IPS-15b (cell line): ENCODE data around the gene HJURP.

Experiments
- H3K27me3 ChIP-seq: one replicate; pipeline ENCODE4 v1.6.1; 2013; ENCODE audit warnings: low read length; ENCODE audit not compliant: control insufficient read depth, insufficient read depth
- H3K36me3 ChIP-seq: one replicate; pipeline ENCODE4 v1.6.1; 2013; ENCODE audit warnings: low read length; ENCODE audit not compliant: control insufficient read depth, insufficient read depth
- H3K4me1 ChIP-seq: one replicate; pipeline ENCODE4 v1.6.1; 2013; ENCODE audit warnings: mild to moderate bottlenecking, low read length; ENCODE audit not compliant: control insufficient read depth, insufficient read depth
- H3K4me3 ChIP-seq: one replicate; pipeline ENCODE4 v1.5.1; 2013; ENCODE audit warnings: low read depth, low read length
- H3K9ac ChIP-seq: one replicate; pipeline ENCODE4 v1.6.1; 2013; ENCODE audit warnings: low read depth, mild to moderate bottlenecking, low read length
- H3K9me3 ChIP-seq: one replicate; pipeline ENCODE4 v1.6.1; 2013; ENCODE audit warnings: mild to moderate bottlenecking, low read length; ENCODE audit not compliant: control insufficient read depth, insufficient read depth

The HJURP gene

DNA sequence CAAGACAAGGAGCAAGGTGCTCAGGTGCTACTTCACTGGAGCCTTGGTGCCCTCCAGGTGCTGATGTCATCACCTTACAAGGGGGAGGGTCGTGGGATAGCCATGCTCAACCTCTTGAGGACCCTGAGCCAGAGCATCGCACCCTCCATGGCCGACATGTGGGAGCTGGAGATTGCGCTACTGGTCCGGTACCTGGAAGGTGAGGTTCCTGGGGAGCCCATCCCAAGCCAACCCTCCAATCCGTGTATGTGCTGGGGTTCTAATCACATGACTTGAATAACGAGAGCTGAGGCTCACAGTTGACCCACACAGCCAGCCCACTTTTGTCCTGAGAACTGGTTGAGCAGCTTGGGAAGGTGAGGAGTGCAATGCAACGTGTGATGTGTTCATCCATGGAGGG lies 50.3 kb downstream of the HJURP start:
- no peaks in the 10 kb centered on the region for H3K36me3 ChIP-seq
- no peaks in the 10 kb centered on the region for H3K27me3 ChIP-seq
- no peak overlapping the region for H3K9ac ChIP-seq
- H3K9me3 ChIP-seq = no peaks in the 10 kb centered on the region
- H3K4me3 ChIP-seq = no peak overlapping the region
- no peaks in the 10 kb centered on the region for H3K4me1 ChIP-seq

DNA sequence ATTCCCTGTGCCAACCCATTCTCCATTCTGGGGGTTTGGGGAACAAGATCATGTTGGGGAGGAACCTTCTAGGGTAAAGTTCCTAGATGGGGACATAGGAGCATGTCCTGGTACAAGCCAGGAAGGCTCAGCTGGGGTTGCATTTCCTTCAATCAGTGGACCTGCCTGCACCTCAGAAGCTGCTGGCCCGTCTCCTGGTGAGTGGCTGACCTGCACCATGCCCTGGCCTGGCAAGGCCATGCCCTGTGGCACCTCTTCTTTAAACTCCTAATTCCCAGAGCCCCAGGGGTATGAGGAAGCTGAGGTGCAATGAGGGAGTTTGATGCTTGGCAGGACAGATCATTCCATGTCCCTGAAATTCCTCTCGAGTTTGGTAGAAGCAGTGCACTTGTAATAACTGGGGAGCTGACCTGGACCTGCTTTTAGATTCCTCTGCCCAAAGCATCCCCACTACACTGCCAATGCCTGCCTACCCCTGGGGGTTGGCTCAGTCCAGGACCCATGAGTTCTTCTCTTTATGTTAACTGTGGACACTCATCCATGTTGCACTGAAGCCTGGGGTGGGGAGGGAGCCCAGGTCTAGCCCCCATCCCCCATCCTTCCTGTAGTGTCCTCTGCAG lies 50.9 kb downstream of the HJURP start:
- no peaks in the 10 kb centered on the region for H3K4me1 ChIP-seq
- H3K27me3 ChIP-seq = no peaks in the 10 kb centered on the region
- H3K9ac ChIP-seq = no peak overlapping the region
- H3K4me3 ChIP-seq = no peak overlapping the region
- H3K36me3 ChIP-seq = no peaks in the 10 kb centered on the region
- H3K9me3 ChIP-seq = no peaks in the 10 kb centered on the region

DNA sequence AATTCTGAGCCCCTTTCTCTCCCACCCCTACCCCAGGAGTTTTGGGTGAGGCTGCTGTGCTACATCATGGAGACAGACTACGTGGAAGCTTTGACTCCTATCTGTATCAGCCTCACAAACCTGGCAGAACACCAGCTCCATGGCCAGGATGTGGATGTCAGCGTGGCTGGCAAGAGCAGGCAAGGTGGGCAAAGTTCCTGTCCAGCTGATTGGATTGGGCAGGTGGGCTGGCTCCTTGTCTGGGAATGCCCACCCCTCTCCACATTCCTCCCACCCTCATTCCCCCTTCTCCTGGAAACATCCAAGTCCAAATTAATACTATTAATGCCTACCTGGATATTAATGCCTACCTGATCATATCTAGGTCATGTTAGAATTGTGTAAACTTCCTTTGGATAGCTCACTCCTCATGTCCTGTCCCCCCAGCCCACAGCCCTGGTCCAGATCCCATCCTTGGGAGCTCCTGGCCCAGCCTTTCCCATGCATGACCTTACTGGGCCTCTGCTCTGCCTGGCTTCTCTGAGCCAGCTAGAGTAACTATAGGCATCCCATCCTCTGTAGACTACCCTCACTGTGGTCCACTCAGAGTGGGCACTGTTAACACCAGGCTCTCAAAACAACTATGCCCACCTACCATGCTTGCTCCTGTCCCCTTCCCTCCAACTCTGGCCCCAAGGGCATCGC lies 52.1 kb downstream of the HJURP start:
- no peak overlapping the region for H3K9ac ChIP-seq
- H3K27me3 ChIP-seq = no peaks in the 10 kb centered on the region
- no peaks in the 10 kb centered on the region for H3K36me3 ChIP-seq
- H3K9me3 ChIP-seq = no peaks in the 10 kb centered on the region
- no peak overlapping the region for H3K4me3 ChIP-seq
- no peaks in the 10 kb centered on the region for H3K4me1 ChIP-seq

DNA sequence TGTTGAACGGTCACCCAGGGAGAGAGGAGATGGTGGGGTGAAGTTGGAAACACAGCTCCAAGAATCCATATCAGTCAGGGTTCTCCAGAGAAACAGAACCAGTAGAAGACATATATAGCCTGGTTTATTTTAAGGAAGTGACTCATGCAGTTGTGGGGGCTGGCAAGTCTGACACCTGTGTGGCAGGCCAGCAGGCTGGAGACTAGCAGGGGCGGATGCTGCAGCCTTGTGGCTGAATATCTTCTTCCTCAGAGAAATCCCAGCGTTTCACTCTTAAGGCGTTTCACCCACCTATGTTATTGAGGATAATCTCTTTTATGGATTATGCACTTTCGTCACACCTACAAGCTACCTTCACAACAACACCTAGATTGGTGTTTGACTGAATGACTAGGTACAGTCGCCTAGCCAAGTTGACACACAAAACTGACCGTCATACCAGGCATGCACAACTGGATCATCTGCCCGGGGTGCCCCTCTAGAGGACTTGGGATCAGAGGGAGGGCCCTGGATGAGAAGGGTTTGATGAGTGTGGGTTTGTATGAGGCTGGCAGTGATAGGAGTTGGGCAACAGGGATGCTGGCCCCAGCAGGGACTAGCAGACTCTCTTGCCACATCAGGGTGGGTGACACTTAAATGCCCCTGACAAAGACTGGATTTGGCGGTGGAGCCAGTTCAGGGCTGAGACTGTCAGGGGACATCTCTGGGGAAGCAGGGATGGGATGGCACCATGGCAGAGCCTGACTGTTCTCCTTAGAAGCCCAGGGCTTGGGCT lies 52.8 kb downstream of the HJURP start:
- Histone ChIP-seq H3K9me3 (no peaks in the 10 kb centered on the region), H3K9ac (no peak overlapping the region), H3K27me3 (no peaks in the 10 kb centered on the region), H3K4me1 (no peaks in the 10 kb centered on the region), H3K4me3 (no peak overlapping the region), H3K36me3 (no peaks in the 10 kb centered on the region)

DNA sequence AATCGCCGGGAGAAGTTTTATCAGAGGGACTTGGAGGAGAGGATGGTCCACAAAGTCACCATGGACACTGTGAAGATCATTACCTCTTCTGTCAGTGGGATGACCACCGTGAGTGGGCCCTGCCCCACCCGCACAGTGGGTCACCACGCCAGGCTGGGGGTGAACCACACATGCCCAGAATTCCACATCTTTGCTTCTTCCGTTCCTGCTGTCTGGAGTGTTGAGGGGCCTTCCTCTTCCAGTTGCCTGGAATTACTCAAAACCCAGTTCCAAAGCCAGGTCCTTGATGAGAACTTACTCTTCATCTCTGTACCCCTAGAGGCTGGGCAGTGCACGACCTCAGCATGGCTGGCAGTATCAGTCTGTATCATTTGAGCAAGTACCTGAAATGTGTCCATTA lies 54.1 kb downstream of the HJURP start:
- H3K9me3 ChIP-seq = no peaks in the 10 kb centered on the region
- no peaks in the 10 kb centered on the region for H3K36me3 ChIP-seq
- no peaks in the 10 kb centered on the region for H3K27me3 ChIP-seq
- H3K9ac ChIP-seq = no peak overlapping the region
- H3K4me1 ChIP-seq = no peaks in the 10 kb centered on the region
- no peak overlapping the region for H3K4me3 ChIP-seq

DNA sequence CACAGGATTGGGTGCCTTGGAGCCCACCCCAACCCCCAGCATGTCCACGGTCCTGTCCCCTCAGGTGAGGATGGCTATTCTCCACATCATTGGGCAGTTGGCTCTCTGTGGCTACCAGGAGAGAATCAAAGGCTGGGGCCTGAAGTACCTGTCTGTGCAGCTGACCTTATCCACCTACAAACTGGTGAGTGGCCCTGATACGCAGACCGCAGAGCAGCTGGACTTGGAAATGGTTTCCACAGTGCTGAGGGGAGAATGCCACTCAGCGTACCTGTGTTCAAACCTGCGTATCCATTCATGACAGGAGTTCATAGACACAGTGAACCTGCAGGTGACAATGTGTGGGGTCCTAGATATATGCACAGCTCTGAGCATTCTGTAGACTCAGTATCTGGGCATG lies 54.6 kb downstream of the HJURP start:
- Histone ChIP-seq H3K4me1 (no peaks in the 10 kb centered on the region), H3K9me3 (no peaks in the 10 kb centered on the region), H3K4me3 (no peak overlapping the region), H3K27me3 (no peaks in the 10 kb centered on the region), H3K9ac (no peak overlapping the region), H3K36me3 (no peaks in the 10 kb centered on the region)

DNA sequence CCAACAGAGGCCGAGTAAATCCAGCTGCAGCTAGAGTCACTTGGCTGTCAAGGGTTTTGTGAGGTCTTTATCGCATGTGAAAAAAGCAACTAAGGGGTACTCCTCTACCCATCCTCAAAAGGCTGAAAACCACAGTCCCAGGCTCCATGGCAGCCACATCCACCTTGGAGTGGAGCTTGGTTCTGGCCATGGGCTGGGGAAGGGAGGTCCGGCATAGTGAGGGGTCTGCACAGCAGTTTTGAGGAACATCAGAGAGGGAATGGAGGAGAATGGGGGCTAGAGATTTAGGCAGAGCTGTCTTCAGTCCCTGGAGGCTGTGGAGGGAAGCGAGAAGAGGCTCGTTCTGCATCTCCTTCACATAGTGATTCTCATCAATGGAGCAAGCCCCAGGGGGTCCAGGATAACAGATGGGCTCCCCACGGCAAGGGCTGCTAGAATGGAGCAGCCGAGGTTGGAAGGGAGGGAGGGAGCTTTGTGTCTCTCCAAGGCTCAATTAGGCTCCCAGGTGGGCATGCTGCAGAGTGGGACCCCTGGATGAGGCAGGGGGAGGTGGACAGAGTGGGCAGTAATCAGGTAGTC lies 55.2 kb downstream of the HJURP start:
- Histone ChIP-seq H3K9ac (no peak overlapping the region), H3K9me3 (no peaks in the 10 kb centered on the region), H3K36me3 (no peaks in the 10 kb centered on the region), H3K27me3 (no peaks in the 10 kb centered on the region), H3K4me3 (no peak overlapping the region), H3K4me1 (no peaks in the 10 kb centered on the region)

DNA sequence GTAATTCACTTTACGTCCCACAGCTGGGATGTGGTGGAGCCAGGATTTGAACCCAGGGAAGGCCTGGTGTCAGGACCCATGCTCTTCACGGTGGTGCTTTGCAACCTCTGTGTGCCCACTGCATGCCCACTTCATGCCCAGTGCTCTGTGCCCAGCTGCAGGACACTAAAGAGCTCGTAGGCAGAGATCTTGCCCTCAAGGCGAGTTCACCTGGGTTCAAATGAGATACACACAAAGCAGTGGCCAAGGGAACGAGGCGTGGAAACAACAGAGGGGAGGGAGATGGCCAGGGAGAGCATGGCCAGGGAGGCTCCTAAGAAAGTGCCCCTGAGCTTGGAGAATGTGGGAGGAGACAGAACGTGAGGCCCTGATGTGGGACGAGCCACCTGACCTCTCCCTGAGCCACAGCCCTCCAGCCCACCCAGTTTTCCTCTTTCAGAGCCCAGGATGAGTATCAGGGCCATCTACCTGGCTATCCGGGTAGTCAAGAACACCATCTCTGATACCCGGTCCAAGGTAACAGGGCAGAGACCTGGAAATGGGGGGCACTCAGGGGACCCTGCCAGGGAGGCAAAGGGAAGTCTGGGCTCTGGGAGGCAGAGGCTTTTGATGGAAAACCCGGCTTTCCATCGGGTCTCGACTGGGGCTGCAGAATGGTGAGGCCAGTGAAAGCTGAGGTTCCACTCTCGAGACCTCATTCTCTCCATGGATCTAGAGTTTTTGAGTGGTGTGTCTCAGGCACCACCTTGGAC lies 55.8 kb downstream of the HJURP start:
- no peak overlapping the region for H3K4me3 ChIP-seq
- H3K36me3 ChIP-seq = no peaks in the 10 kb centered on the region
- H3K9ac ChIP-seq = no peak overlapping the region
- no peaks in the 10 kb centered on the region for H3K27me3 ChIP-seq
- H3K4me1 ChIP-seq = no peaks in the 10 kb centered on the region
- H3K9me3 ChIP-seq = no peaks in the 10 kb centered on the region

DNA sequence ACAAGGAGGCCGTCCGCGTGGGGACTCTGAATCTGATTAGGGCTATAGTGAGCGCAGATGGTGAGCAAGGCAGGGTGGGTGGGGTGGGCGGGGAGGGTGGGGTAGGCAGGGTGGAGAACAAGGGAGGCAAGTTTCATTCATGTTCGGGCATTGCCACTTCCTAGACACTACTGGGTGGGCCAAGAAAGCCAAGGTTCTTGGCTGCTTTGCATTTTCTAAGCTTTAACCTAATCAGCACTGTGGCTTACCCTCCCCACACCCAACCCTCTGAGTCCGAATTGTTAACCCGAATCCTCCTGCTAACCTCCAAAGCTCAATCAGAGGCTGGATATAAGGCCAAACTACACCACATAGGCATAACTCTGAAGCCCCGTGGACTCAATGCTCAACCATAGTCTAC lies 58.1 kb downstream of the HJURP start:
- no peaks in the 10 kb centered on the region for H3K9me3 ChIP-seq
- H3K4me3 ChIP-seq = no peak overlapping the region
- H3K4me1 ChIP-seq = no peaks in the 10 kb centered on the region
- no peak overlapping the region for H3K9ac ChIP-seq
- no peaks in the 10 kb centered on the region for H3K36me3 ChIP-seq
- H3K27me3 ChIP-seq = no peaks in the 10 kb centered on the region

DNA sequence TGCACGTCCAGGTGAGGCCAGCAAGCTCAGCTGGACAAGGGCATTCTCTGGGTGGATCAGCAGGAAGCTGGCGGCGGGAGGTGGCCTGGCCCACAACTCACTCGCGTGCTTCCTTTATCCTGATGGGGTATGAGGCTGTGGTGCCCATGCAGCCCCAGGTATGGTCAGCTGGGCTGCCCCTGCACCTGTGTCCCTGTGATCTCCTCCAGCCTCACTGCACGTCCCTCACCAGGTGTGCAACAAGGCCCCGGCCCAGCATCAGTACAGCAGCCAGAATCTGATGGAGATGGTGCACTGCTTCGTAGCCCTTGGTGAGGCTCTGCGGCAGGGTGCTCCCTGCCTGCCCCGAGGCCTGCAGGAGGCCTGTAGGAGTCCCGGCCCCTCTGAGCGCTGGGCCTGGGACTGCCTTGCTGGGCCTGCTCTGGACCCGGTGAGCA lies 58.6 kb downstream of the HJURP start:
- H3K36me3 ChIP-seq = no peaks in the 10 kb centered on the region
- no peaks in the 10 kb centered on the region for H3K4me1 ChIP-seq
- no peak overlapping the region for H3K9ac ChIP-seq
- H3K27me3 ChIP-seq = no peaks in the 10 kb centered on the region
- no peaks in the 10 kb centered on the region for H3K9me3 ChIP-seq
- no peak overlapping the region for H3K4me3 ChIP-seq

DNA sequence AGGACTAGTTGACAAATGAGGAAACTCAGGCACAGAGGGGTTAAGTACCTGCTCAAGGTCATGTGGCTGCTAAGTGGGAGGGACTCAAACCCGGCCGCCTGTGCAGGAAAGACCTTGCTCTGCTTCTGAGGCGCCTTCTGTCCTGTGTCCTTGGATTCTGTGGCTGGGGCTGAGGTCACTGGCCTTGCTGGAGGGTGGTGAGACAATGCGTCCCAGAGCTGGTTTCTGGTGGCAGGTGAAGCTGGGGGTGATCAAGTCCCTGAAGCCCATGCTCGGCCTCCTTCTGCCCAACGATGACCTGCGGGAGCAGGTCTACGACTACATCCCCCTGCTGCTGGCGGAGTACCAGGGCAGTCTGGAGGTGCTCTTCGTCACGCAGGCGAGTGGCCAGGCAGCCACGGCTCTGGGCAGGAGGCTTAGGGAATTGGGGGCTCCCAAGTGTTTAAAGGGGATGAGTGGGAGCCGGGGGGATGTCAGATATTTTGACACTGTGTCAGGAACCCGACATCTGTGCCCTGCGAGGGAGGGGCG lies 60.1 kb downstream of the HJURP start:
- H3K36me3 ChIP-seq = no peaks in the 10 kb centered on the region
- H3K4me1 ChIP-seq = no peaks in the 10 kb centered on the region
- H3K27me3 ChIP-seq = no peaks in the 10 kb centered on the region
- no peak overlapping the region for H3K9ac ChIP-seq
- no peaks in the 10 kb centered on the region for H3K9me3 ChIP-seq
- no peak overlapping the region for H3K4me3 ChIP-seq
